Neural cell (in vitro differentiated cells): ENCODE results near the gene TBC1D19.

Experiments
- CTCF ChIP-seq: fragments of 450-650 bp; IDR thresholded peaks from 2 replicates; pipeline ENCODE4 v1.5.1; 2014; ENCODE audit warnings: antibody characterized with exemption, mild to moderate bottlenecking, moderate library complexity; ENCODE audit not compliant: poor library complexity, severe bottlenecking
- EP300 ChIP-seq: fragments of 450-650 bp; conservative IDR thresholded peaks from 2 replicates; pipeline ENCODE4 v1.6.1; 2014; ENCODE audit warnings: antibody characterized with exemption, mild to moderate bottlenecking, moderate library complexity; ENCODE audit not compliant: poor library complexity, severe bottlenecking
- EZH2 ChIP-seq: fragments of 200-600, 300-800 bp; shearing (Covaris generic), sonication (generic); IDR thresholded peaks from 2 replicates; pipeline ENCODE4 v1.6.1; 2014; ENCODE audit warnings: antibody characterized with exemption, low read length, borderline replicate concordance, mild to moderate bottlenecking; ENCODE audit not compliant: insufficient read depth, poor library complexity, severe bottlenecking
- MXI1 ChIP-seq: fragments of 450-650 bp; conservative IDR thresholded peaks from 2 replicates; pipeline ENCODE4 v1.6.1; 2014; ENCODE audit warnings: antibody characterized with exemption, mild to moderate bottlenecking; ENCODE audit not compliant: poor library complexity, severe bottlenecking
- POLR2AphosphoS5 ChIP-seq: IDR thresholded peaks from 2 replicates; pipeline ENCODE4 v1.6.1; 2012
- TAF1 ChIP-seq: IDR thresholded peaks from 2 replicates; pipeline ENCODE4 v1.6.1; 2012; ENCODE audit warnings: low read depth

DNA sequence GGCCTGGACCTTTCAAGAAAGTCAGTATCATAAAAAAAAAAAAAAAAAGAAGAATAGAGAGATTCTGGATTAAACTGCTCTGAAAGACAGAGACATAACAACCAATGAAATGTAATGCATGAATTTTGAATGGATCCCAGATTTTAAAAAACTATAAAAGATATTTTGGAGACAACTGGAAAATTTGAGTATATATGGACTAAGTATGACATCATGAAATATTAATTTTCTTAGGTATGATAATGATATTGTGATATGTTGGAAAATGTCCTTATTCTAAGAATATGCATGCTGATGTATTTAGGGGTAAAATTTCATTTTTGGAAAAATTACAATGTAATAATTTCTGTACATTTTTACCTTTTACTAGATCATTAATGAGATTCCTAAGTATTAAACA lies 52.6 kb downstream of the TBC1D19 start:
- no peak for TF ChIP-seq CTCF
- no peak for TF ChIP-seq POLR2AphosphoS5
- no peak for TF ChIP-seq EZH2
- TF ChIP-seq EP300: no peak
- no peak for TF ChIP-seq MXI1
- TF ChIP-seq TAF1: no peak
